NCI-H774 (cell line): ENCODE results near the gene LRIG1.

Source experiments
- DNase-seq: peaks from one replicate; lab custom pipeline; 2025; lab: John Stamatoyannopoulos, UW

Gene LRIG1

GRCh38 chr3:66470956-66471686 is 29.7 kb downstream of the LRIG1 start:
- DNase-seq: no peak

GRCh38 chr3:66470285-66470684 is 30.5 kb downstream of the LRIG1 start:
- DNase-seq: no peak

GRCh38 chr3:66469220-66469640 is 31.6 kb downstream of the LRIG1 start:
- no peak for DNase-seq

- no peak for DNase-seq
Measured at GRCh38 chr3:66467996-66468735, 32.7 kb downstream of the LRIG1 start.

GRCh38 chr3:66466606-66467270 is 34.1 kb downstream of the LRIG1 start:
- no peak for DNase-seq

GRCh38 chr3:66465587-66465986 is 35.2 kb downstream of the LRIG1 start:
- DNase-seq: no peak

GRCh38 chr3:66465034-66465433 is 35.8 kb downstream of the LRIG1 start:
- no peak for DNase-seq

- no peak for DNase-seq
Measured at GRCh38 chr3:66464512-66464894, 36.3 kb downstream of the LRIG1 start.

GRCh38 chr3:66463730-66464511 is 36.9 kb downstream of the LRIG1 start:
- no peak for DNase-seq

- no peak for DNase-seq
Measured at GRCh38 chr3:66463054-66463631, 37.7 kb downstream of the LRIG1 start.

GRCh38 chr3:66457252-66457651 is 43.6 kb downstream of the LRIG1 start:
- DNase-seq: no peak

- no peak for DNase-seq
Measured at GRCh38 chr3:66456711-66457173, 44.1 kb downstream of the LRIG1 start.

- DNase-seq: no peak
Measured at GRCh38 chr3:66454464-66454859, 46.4 kb downstream of the LRIG1 start.

- DNase-seq: no peak
Measured at GRCh38 chr3:66453651-66454463, 47.0 kb downstream of the LRIG1 start.

GRCh38 chr3:66452303-66453011 is 48.4 kb downstream of the LRIG1 start:
- DNase-seq: no peak

- no peak for DNase-seq
Measured at GRCh38 chr3:66451766-66452165, 49.1 kb downstream of the LRIG1 start.

GRCh38 chr3:66450390-66451022 is 50.3 kb downstream of the LRIG1 start:
- no peak for DNase-seq

GRCh38 chr3:66449411-66449974 is 51.3 kb downstream of the LRIG1 start:
- DNase-seq: no peak

GRCh38 chr3:66444146-66444644 is 56.6 kb downstream of the LRIG1 start:
- no peak for DNase-seq
